PFSK-1 (cell line): ENCODE data around the gene TMEM212.

Source experiments
- POLR2AphosphoS5 ChIP-seq: IDR thresholded peaks from 2 replicates; pipeline ENCODE4 v1.6.1; 2012; ENCODE audit warnings: low read depth, mild to moderate bottlenecking, control low read depth, low read length, moderate library complexity
- REST ChIP-seq, 2 experiments: IDR thresholded peaks; 2 replicates each; pipeline versions ENCODE4 v1.6.1 to v1.8.0; 2011 to 2012; ENCODE audit warnings: low read depth in 2 of 2, low read length in 2 of 2, control low read depth in 1 of 2, inconsistent platforms in 1 of 2, mild to moderate bottlenecking in 1 of 2, moderate library complexity in 1 of 2; ENCODE audit not compliant: insufficient read depth in 1 of 2
- SIN3A ChIP-seq: IDR thresholded peaks from 2 replicates; pipeline ENCODE4 v1.6.1; 2012; ENCODE audit warnings: mild to moderate bottlenecking, low read length, moderate library complexity, borderline replicate concordance; ENCODE audit not compliant: insufficient read depth
- TAF1 ChIP-seq: IDR thresholded peaks from 2 replicates; pipeline ENCODE4 v1.6.1; 2012; ENCODE audit warnings: low read length, control low read depth, borderline replicate concordance; ENCODE audit not compliant: insufficient read depth

GRCh38 chr3:171821778-171822358 is 21.3 kb upstream of the TMEM212 start:
- no peak for TF ChIP-seq REST (IDR thresholded peaks at IDR 0.05; ENCODE audit: insufficient read depth in 1 of 2, low read depth in 2 of 2, low read length in 2 of 2)
- TF ChIP-seq TAF1: no peak
- no peak for TF ChIP-seq SIN3A
- no peak for TF ChIP-seq POLR2AphosphoS5
